ENCODE measurements around the gene RGMA. TPM values are rescaled to one million over a fixed set of nuclear protein-coding genes. Genes with fewer than 3 reads are reported as not detected.
A peak's percentile ranks its signal among the peaks of the same experiment; 100 is the strongest.
"Not testable (repeated sequence)": the region's sequence is repeated elsewhere in the genome, so short reads cannot be mapped to it uniquely, and the experiment has no call there.

The RGMA gene
- total RNA-seq, 1 donor from 2014 or later: 0.40 TPM

- H3K4me3 ChIP-seq (ENCODE audit: low read depth, low read length): no peak overlapping the region
- no peak for TF ChIP-seq CTCF (conservative IDR thresholded peaks at IDR 0.05; ENCODE audit: low read depth, low read length)
- no peak for DNase-seq (ENCODE audit: low read depth)
Observed at GRCh38 chr15:93033434-93034045, 55.5 kb downstream of the RGMA start.

- not testable (repeated sequence) for DNase-seq (ENCODE audit: low read depth)
Observed at GRCh38 chr15:93032515-93033206, 56.4 kb downstream of the RGMA start.

GRCh38 chr15:93031557-93032384 is 57.2 kb downstream of the RGMA start:
- H3K4me3 ChIP-seq (ENCODE audit: low read depth, low read length): not testable (repeated sequence)

More at GRCh38 chr15:93032515-93033206, 56.4 kb downstream of the RGMA start:
- not testable (repeated sequence) for H3K4me3 ChIP-seq (ENCODE audit: low read depth, low read length)

GRCh38 chr15:93031103-93031464 is 57.9 kb downstream of the RGMA start:
- DNase-seq (ENCODE audit: low read depth): no peak
- TF ChIP-seq CTCF (conservative IDR thresholded peaks at IDR 0.05; ENCODE audit: low read depth, low read length): no peak
- H3K4me3 ChIP-seq (ENCODE audit: low read depth, low read length): no peak overlapping the region

More at GRCh38 chr15:93031557-93032384, 57.2 kb downstream of the RGMA start:
- DNase-seq (ENCODE audit: low read depth): not testable (repeated sequence)

- peak; percentile 85 for TF ChIP-seq CTCF (conservative IDR thresholded peaks at IDR 0.05; ENCODE audit: low read depth, low read length)
- no peak overlapping the region for H3K4me3 ChIP-seq (ENCODE audit: low read depth, low read length)
- DNase-seq (ENCODE audit: low read depth): no peak
Observed at GRCh38 chr15:93030430-93031102, 58.4 kb downstream of the RGMA start.

GRCh38 chr15:93029836-93030429 is 59.1 kb downstream of the RGMA start:
- no peak for DNase-seq (ENCODE audit: low read depth)
- no peak for TF ChIP-seq CTCF (conservative IDR thresholded peaks at IDR 0.05; ENCODE audit: low read depth, low read length)
- no peak overlapping the region for H3K4me3 ChIP-seq (ENCODE audit: low read depth, low read length)

GRCh38 chr15:93029214-93029835 is 59.7 kb downstream of the RGMA start:
- DNase-seq (ENCODE audit: low read depth): no peak
- H3K4me3 ChIP-seq (ENCODE audit: low read depth, low read length): no peak overlapping the region
- no peak for TF ChIP-seq CTCF (conservative IDR thresholded peaks at IDR 0.05; ENCODE audit: low read depth, low read length)

Measured in epithelial cell of proximal tubule (primary cell).